ENCODE data around the gene PTPRO.

Gene PTPRO

GRCh38 chr12:15350643-15351042 is 28.3 kb downstream of the PTPRO start:
- DNase-seq (ENCODE audit: low read depth): no peak

- DNase-seq (ENCODE audit: low read depth): no peak
Observed at GRCh38 chr12:15355766-15356165, 33.5 kb downstream of the PTPRO start.

GRCh38 chr12:15356951-15357364 is 34.6 kb downstream of the PTPRO start:
- no peak for DNase-seq (ENCODE audit: low read depth)

GRCh38 chr12:15364221-15365160 is 42.2 kb downstream of the PTPRO start:
- no peak for DNase-seq (ENCODE audit: low read depth)

GRCh38 chr12:15368812-15369211 is 46.5 kb downstream of the PTPRO start:
- DNase-seq (ENCODE audit: low read depth): no peak

- DNase-seq (ENCODE audit: low read depth): no peak
Observed at GRCh38 chr12:15372352-15372751, 50.0 kb downstream of the PTPRO start.

GRCh38 chr12:15387772-15388171 is 65.5 kb downstream of the PTPRO start:
- no peak for DNase-seq (ENCODE audit: low read depth)

- DNase-seq (ENCODE audit: low read depth): no peak
Observed at GRCh38 chr12:15389561-15389960, 67.3 kb downstream of the PTPRO start.

GRCh38 chr12:15393037-15393436 is 70.7 kb downstream of the PTPRO start:
- no peak for DNase-seq (ENCODE audit: low read depth)

- DNase-seq (ENCODE audit: low read depth): no peak
Observed at GRCh38 chr12:15393995-15394394, 71.7 kb downstream of the PTPRO start.

GRCh38 chr12:15404485-15404884 is 82.2 kb downstream of the PTPRO start:
- DNase-seq (ENCODE audit: low read depth): no peak

GRCh38 chr12:15405606-15406005 is 83.3 kb downstream of the PTPRO start:
- DNase-seq (ENCODE audit: low read depth): no peak

- DNase-seq (ENCODE audit: low read depth): no peak
Observed at GRCh38 chr12:15407025-15407424, 84.7 kb downstream of the PTPRO start.

GRCh38 chr12:15411842-15412241 is 89.5 kb downstream of the PTPRO start:
- no peak for DNase-seq (ENCODE audit: low read depth)

- DNase-seq (ENCODE audit: low read depth): no peak
Observed at GRCh38 chr12:15417691-15418090, 95.4 kb downstream of the PTPRO start.

GRCh38 chr12:15423629-15424028 is 101.3 kb downstream of the PTPRO start:
- no peak for DNase-seq (ENCODE audit: low read depth)

- no peak for DNase-seq (ENCODE audit: low read depth)
Observed at GRCh38 chr12:15427913-15428312, 105.6 kb downstream of the PTPRO start.

- no peak for DNase-seq (ENCODE audit: low read depth)
Observed at GRCh38 chr12:15428632-15429031, 106.3 kb downstream of the PTPRO start.

- DNase-seq (ENCODE audit: low read depth): no peak
Observed at GRCh38 chr12:15429262-15429661, 107.0 kb downstream of the PTPRO start.

- no peak for DNase-seq (ENCODE audit: low read depth)
Observed at GRCh38 chr12:15435597-15435996, 113.3 kb downstream of the PTPRO start.

- no peak for DNase-seq (ENCODE audit: low read depth)
Observed at GRCh38 chr12:15439459-15439858, 117.2 kb downstream of the PTPRO start.

- no peak for DNase-seq (ENCODE audit: low read depth)
Observed at GRCh38 chr12:15443050-15443449, 120.7 kb downstream of the PTPRO start.

GRCh38 chr12:15443611-15444010 is 121.3 kb downstream of the PTPRO start:
- DNase-seq (ENCODE audit: low read depth): no peak

- no peak for DNase-seq (ENCODE audit: low read depth)
Observed at GRCh38 chr12:15444523-15444922, 122.2 kb downstream of the PTPRO start.

Data from T-helper 22 cell (primary cell).